Stomach (tissue), 9 donors: ENCODE results near the gene MYL7. TPM values are rescaled to one million over a fixed set of nuclear protein-coding genes. Genes with fewer than 3 reads are reported as not detected.

Source experiments
- DNase-seq, 2 donors: peaks; one replicate each; pipeline versions ENCODE4 v3.0.0 to v3.0.0-alpha.2; 2013 to 2019
- H3K27ac ChIP-seq, 5 donors: fragments of 200-600 bp in 4 of 5; sonication (generic) in 4 of 5; one replicate each; pipeline ENCODE4 v1.5.1; 2013 to 2019; ENCODE audit warnings: mild to moderate bottlenecking in 1 of 5, moderate library complexity in 1 of 5
- H3K27me3 ChIP-seq, 3 donors: fragments of 200-600 bp; sonication (generic); one replicate each; pipeline ENCODE4 v1.5.1; 2017 to 2019; ENCODE audit warnings: mixed run types in 1 of 3
- H3K36me3 ChIP-seq, 4 donors: fragments of 200-600 bp; sonication (generic); 1 replicate in 3 of 4; 2 replicates in 1 of 4; pipeline ENCODE4 v1.5.1; 2016 to 2019
- H3K4me1 ChIP-seq, 4 donors: fragments of 200-600 bp; sonication (generic); one replicate each; pipeline ENCODE4 v1.5.1; 2016 to 2019
- H3K4me3 ChIP-seq, 4 donors: fragments of 200-600 bp; sonication (generic) in 3 of 4; one replicate each; pipeline ENCODE4 v1.5.1; 2016 to 2019; ENCODE audit warnings: mild to moderate bottlenecking in 1 of 4
- H3K9me3 ChIP-seq, 4 donors: fragments of 200-600 bp; sonication (generic); one replicate each; pipeline ENCODE4 v1.5.1; 2016 to 2019
- CTCF ChIP-seq, 7 experiments: fragments of 450-650 bp in 4 of 7; fragments of 200-600 bp in 3 of 7; sonication (generic) in 3 of 7; IDR thresholded peaks; one replicate each; pipeline ENCODE4 v1.5.1; 2016 to 2019; ENCODE audit warnings: antibody characterized with exemption in 7 of 7, control low read depth in 2 of 7, mild to moderate bottlenecking in 1 of 7
- EP300 ChIP-seq: sonication (generic); formaldehyde crosslinking; IDR thresholded peaks from one replicate; pipeline ENCODE4 v1.6.1; 2017; ENCODE audit warnings: antibody characterized with exemption
- POLR2A ChIP-seq, 4 donors: fragments of 450-650 bp; IDR thresholded peaks; one replicate each; pipeline ENCODE4 v1.6.1; 2016; ENCODE audit warnings: antibody characterized with exemption in 4 of 4, control low read depth in 2 of 4, mild to moderate bottlenecking in 1 of 4, moderate library complexity in 1 of 4
- POLR2AphosphoS5 ChIP-seq, 3 donors: sonication (generic); formaldehyde crosslinking; IDR thresholded peaks; one replicate each; pipeline ENCODE4 v1.6.1; 2016; ENCODE audit warnings: antibody characterized with exemption in 3 of 3
- WGBS, 5 donors: extraction: QIAGEN DNeasy Blood & Tissue Kit in 3 of 5; methylation state at CpG; one replicate each; pipeline versions ENCODE4 v1.1.5 to v1.1.7; 2013 to 2018; 5-methylcytosine and 5-hydroxymethylcytosine counted together
- intact Hi-C: fragments of 100-400 bp; cut with DNase I; formaldehyde crosslinking; loops from one replicate; pipeline ENCODE4 v1.15.1; 2023; ENCODE audit warnings: low total_unique reads
- polyA plus RNA-seq, 3 donors: library from polyadenylated mRNA; stranded (reverse); fragments of 200-250 nt; gene quantifications; one replicate each; pipeline ENCODE4 v1.2.3, GENCODE V29; 2013
- total RNA-seq, 5 donors: library from RNA; depleted of rRNA; stranded (reverse); fragments of >200 nt; gene quantifications; one replicate each; pipeline versions ENCODE4 v1.1.0 to v1.2.3, GENCODE V29; 2014 to 2016
- donor health status: healthy with polysubstance abuse.
- donor health status: Bipolar disorder and iron deficiency.
- donor health status: healthy.

MYL7 gene
- total and polyA plus RNA-seq, 8 donors = 2.2 TPM; not detected in 7

- no peak for DNase-seq
- Histone ChIP-seq H3K4me1 (peaks cover 0 to 16% (median 3%) of the 10 kb centered on the region in 4 donors), H3K27me3 (no peaks in the 10 kb centered on the region), H3K9me3 (no peaks in the 10 kb centered on the region), H3K36me3 (peaks cover 6 to 100% (median 94%) of the 10 kb centered on the region in 4 donors), H3K4me3 (no peak overlapping the region), H3K27ac (no peak overlapping the region)
- WGBS, 5 donors = 82 to 90% (median 89%) methylated on average over 10 to 24 of the region's 24 CpGs
- no peak for TF ChIP-seq CTCF (IDR thresholded peaks at IDR 0.05)
- TF ChIP-seq POLR2AphosphoS5 (IDR thresholded peaks at IDR 0.05) = no peak
- TF ChIP-seq EP300 = no peak
- TF ChIP-seq POLR2A (IDR thresholded peaks at IDR 0.05) = no peak
- intact Hi-C loops = no loop called here
Measured at GRCh38 chr7:44113764-44114354, 27.3 kb downstream of the MYL7 start.

GRCh38 chr7:44112997-44113763, 28.0 kb downstream of the MYL7 start:
- Histone ChIP-seq H3K36me3 (peaks cover 6 to 100% (median 96%) of the 10 kb centered on the region in 4 donors), H3K4me3 (peak overlapping the region in 3 of 4 donors; percentile 0 to 25 (median 9)), H3K4me1 (peaks cover 0 to 18% (median 4%) of the 10 kb centered on the region in 4 donors), H3K9me3 (no peaks in the 10 kb centered on the region), H3K27ac (peak overlapping the region in 1 of 5 donors; percentile 43), H3K27me3 (no peaks in the 10 kb centered on the region)
- TF ChIP-seq POLR2A (IDR thresholded peaks at IDR 0.05) = no peak
- no peak for TF ChIP-seq POLR2AphosphoS5 (IDR thresholded peaks at IDR 0.05)
- TF ChIP-seq CTCF (IDR thresholded peaks at IDR 0.05) = no peak
- TF ChIP-seq EP300 = no peak
- intact Hi-C loops = no loop called here
- 50 to 76% (median 67%) methylated on average over 11 to 34 of the region's 34 CpGs for WGBS, 5 donors
- no peak for DNase-seq

- DNase-seq = peak in 1 of 2 donors; percentile 59
- H3K4me3 ChIP-seq = peak overlapping the region in 3 of 4 donors; percentile 0 to 25 (median 9)
- H3K9me3 ChIP-seq = no peaks in the 10 kb centered on the region
- intact Hi-C loops = no loop called here
- peaks cover 6 to 100% (median 95%) of the 10 kb centered on the region in 4 donors for H3K36me3 ChIP-seq
- TF ChIP-seq EP300 (no peak), POLR2A (IDR thresholded peaks at IDR 0.05) (no peak), CTCF (IDR thresholded peaks at IDR 0.05) (no peak), POLR2AphosphoS5 (IDR thresholded peaks at IDR 0.05) (no peak)
- H3K4me1 ChIP-seq = peaks cover 0 to 26% (median 7%) of the 10 kb centered on the region in 4 donors
- H3K27me3 ChIP-seq = no peaks in the 10 kb centered on the region
- 40 to 72% (median 57%) methylated on average over 34 to 41 of the region's 41 CpGs for WGBS, 5 donors
- H3K27ac ChIP-seq = peak overlapping the region in 1 of 5 donors; percentile 43
Measured at GRCh38 chr7:44112231-44112996, 28.7 kb downstream of the MYL7 start.

- no peak for DNase-seq
- no peak overlapping the region for H3K27ac ChIP-seq
- H3K4me3 ChIP-seq = no peak overlapping the region
- no peaks in the 10 kb centered on the region for H3K9me3 ChIP-seq
- H3K36me3 ChIP-seq = peaks cover 6 to 100% (median 92%) of the 10 kb centered on the region in 4 donors
- TF ChIP-seq EP300 (no peak), POLR2AphosphoS5 (IDR thresholded peaks at IDR 0.05) (no peak), POLR2A (IDR thresholded peaks at IDR 0.05) (no peak), CTCF (IDR thresholded peaks at IDR 0.05) (no peak)
- intact Hi-C loops = no loop called here
- H3K4me1 ChIP-seq = peaks cover 0 to 33% (median 13%) of the 10 kb centered on the region in 4 donors
- H3K27me3 ChIP-seq = no peaks in the 10 kb centered on the region
- WGBS, 5 donors = 72 to 84% (median 74%) methylated on average over 8 to 16 of the region's 16 CpGs
Measured at GRCh38 chr7:44111761-44112160, 29.4 kb downstream of the MYL7 start.
